ENCODE data around the gene ANK3.
A peak's percentile ranks its signal among the peaks of the same experiment; 100 is the strongest.

ANK3 gene

GRCh38 chr10:60351191-60351853 is 38.4 kb downstream of the ANK3 start:
- peak; percentile 65 for FAIRE-seq
- no peak for DNase-seq (ENCODE audit: extremely low spot score, insufficient read length, low read depth)

- DNase-seq (ENCODE audit: extremely low spot score, insufficient read length, low read depth) (no peak), FAIRE-seq (no peak)
These were observed 39.3 kb downstream of the ANK3 start for GRCh38 chr10:60350400-60350799.

GRCh38 chr10:60349426-60349825 is 40.2 kb downstream of the ANK3 start:
- FAIRE-seq: no peak
- no peak for DNase-seq (ENCODE audit: extremely low spot score, insufficient read length, low read depth)

GRCh38 chr10:60348982-60349381 is 40.7 kb downstream of the ANK3 start:
- DNase-seq (ENCODE audit: extremely low spot score, insufficient read length, low read depth) (no peak), FAIRE-seq (no peak)

GRCh38 chr10:60347270-60347669 is 42.4 kb downstream of the ANK3 start:
- no peak for FAIRE-seq
- no peak for DNase-seq (ENCODE audit: extremely low spot score, insufficient read length, low read depth)

- DNase-seq (ENCODE audit: extremely low spot score, insufficient read length, low read depth) (no peak), FAIRE-seq (no peak)
These were observed 43.0 kb downstream of the ANK3 start for GRCh38 chr10:60346661-60347060.

GRCh38 chr10:60343254-60343653 is 46.4 kb downstream of the ANK3 start:
- FAIRE-seq: no peak
- DNase-seq (ENCODE audit: extremely low spot score, insufficient read length, low read depth): no peak

GRCh38 chr10:60341969-60342368 is 47.7 kb downstream of the ANK3 start:
- FAIRE-seq (no peak), DNase-seq (ENCODE audit: extremely low spot score, insufficient read length, low read depth) (no peak)

- DNase-seq (ENCODE audit: extremely low spot score, insufficient read length, low read depth) (no peak), FAIRE-seq (no peak)
These were observed 48.7 kb downstream of the ANK3 start for GRCh38 chr10:60340973-60341372.

GRCh38 chr10:60339757-60340156 is 49.9 kb downstream of the ANK3 start:
- no peak for DNase-seq (ENCODE audit: extremely low spot score, insufficient read length, low read depth)
- FAIRE-seq: no peak

GRCh38 chr10:60338786-60339185 is 50.9 kb downstream of the ANK3 start:
- DNase-seq (ENCODE audit: extremely low spot score, insufficient read length, low read depth): no peak
- no peak for FAIRE-seq

- DNase-seq (ENCODE audit: extremely low spot score, insufficient read length, low read depth) (no peak), FAIRE-seq (no peak)
These were observed 51.6 kb downstream of the ANK3 start for GRCh38 chr10:60338002-60338564.

GRCh38 chr10:60336901-60337630 is 52.6 kb downstream of the ANK3 start:
- DNase-seq (ENCODE audit: extremely low spot score, insufficient read length, low read depth) (no peak), FAIRE-seq (no peak)

- DNase-seq (ENCODE audit: extremely low spot score, insufficient read length, low read depth): no peak
- FAIRE-seq: peak; percentile 5
These were observed 54.0 kb downstream of the ANK3 start for GRCh38 chr10:60335708-60336107.

GRCh38 chr10:60334991-60335390 is 54.7 kb downstream of the ANK3 start:
- FAIRE-seq (no peak), DNase-seq (ENCODE audit: extremely low spot score, insufficient read length, low read depth) (no peak)

- no peak for DNase-seq (ENCODE audit: extremely low spot score, insufficient read length, low read depth)
- FAIRE-seq: no peak
These were observed 57.3 kb downstream of the ANK3 start for GRCh38 chr10:60332371-60332770.

- FAIRE-seq: no peak
These were observed 57.8 kb downstream of the ANK3 start for GRCh38 chr10:60331886-60332285.

GRCh38 chr10:60323162-60323561 is 66.5 kb downstream of the ANK3 start:
- DNase-seq (ENCODE audit: extremely low spot score, insufficient read length, low read depth): no peak
- FAIRE-seq: no peak

More at GRCh38 chr10:60331886-60332285, 57.8 kb downstream of the ANK3 start:
- DNase-seq (ENCODE audit: extremely low spot score, insufficient read length, low read depth): no peak

- FAIRE-seq: no peak
- DNase-seq (ENCODE audit: extremely low spot score, insufficient read length, low read depth): no peak
These were observed 69.0 kb downstream of the ANK3 start for GRCh38 chr10:60320666-60321065.

- DNase-seq (ENCODE audit: extremely low spot score, insufficient read length, low read depth) (no peak), FAIRE-seq (no peak)
These were observed 73.6 kb downstream of the ANK3 start for GRCh38 chr10:60316029-60316428.

- no peak for DNase-seq (ENCODE audit: extremely low spot score, insufficient read length, low read depth)
- no peak for FAIRE-seq
These were observed 74.4 kb downstream of the ANK3 start for GRCh38 chr10:60315311-60315710.

All from GM18507 (cell line).